ENCODE results near the gene LCP2. TPM values are rescaled to one million over a fixed set of nuclear protein-coding genes. Genes with fewer than 3 reads are reported as not detected.

LCP2 gene
- total and polyA plus RNA-seq, 8 donors = 7.0 to 110 (median 9.5) TPM

DNA sequence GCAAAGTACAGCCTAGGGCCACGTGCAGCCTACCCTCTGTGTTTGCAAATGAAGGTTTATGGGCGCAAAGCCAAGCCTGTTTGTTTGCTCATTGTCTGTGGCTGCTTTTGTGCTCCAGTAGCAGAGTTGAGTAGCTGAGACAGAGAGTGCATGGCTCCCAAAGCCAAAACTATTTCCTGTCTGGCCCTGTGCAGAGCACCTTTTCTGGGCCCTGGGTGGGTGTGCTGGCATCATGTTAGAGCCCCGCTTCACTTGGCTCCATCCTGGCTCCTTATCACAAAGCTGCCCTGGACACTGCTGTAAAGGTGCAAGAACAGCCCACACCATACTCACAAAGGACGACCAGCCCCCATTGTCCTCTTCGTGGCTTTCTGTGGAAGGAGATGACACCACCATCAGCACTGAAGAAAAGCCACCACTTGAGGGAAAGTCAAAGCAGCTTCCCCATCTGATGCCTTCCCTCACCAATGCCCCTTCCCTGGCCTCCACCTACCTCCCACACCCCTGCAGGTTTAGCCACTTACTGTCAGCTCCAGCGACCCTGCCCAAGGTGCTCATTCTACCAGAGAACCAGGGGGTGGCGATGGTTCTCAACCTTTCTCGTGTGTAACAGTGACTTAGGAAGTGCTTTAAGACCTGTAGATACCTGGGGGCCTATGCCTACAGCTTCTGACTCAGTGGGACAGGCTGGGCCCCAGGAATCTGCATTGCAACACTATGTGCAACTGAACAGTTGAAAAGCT, 23.4 kb downstream of the LCP2 start:
- Histone ChIP-seq H3K27me3 (no peaks in the 10 kb centered on the region), H3K36me3 (peaks cover 0 to 61% of the 10 kb centered on the region in 2 donors), H3K9me3 (no peaks in the 10 kb centered on the region), H3K4me3 (no peak overlapping the region), H3K27ac (peak overlapping the region in 1 of 2 donors; percentile 38), H3K4me1 (peaks cover 0 to 98% of the 10 kb centered on the region in 2 donors)
- intact Hi-C loops (cut with DNase I) = loop anchor here in 1 of 2 donors (5.0 to 10.0 kb wide), 2 partner anchors 63 to 151 kb away; no protein-coding TSS in a partner anchor
- ATAC-seq = peak; percentile 11
- DNase-seq = no peak
- TF ChIP-seq CTCF (IDR thresholded peaks at IDR 0.05) = no peak

GRCh38 chr5:170270293-170271069, 27.1 kb downstream of the LCP2 start:
- DNase-seq (no peak), ATAC-seq (no peak)
- Histone ChIP-seq H3K9me3 (no peaks in the 10 kb centered on the region), H3K27me3 (no peaks in the 10 kb centered on the region), H3K27ac (peak overlapping the region; percentile 7 to 85), H3K4me1 (peaks cover 5 to 97% of the 10 kb centered on the region in 2 donors), H3K36me3 (peaks cover 0 to 86% of the 10 kb centered on the region in 2 donors), H3K4me3 (no peak overlapping the region)
- no peak for TF ChIP-seq CTCF (IDR thresholded peaks at IDR 0.05)
- intact Hi-C loops (cut with DNase I) = loop anchor here in 1 of 2 donors (5.0 to 10.0 kb wide), 2 partner anchors 67 to 154 kb away; no protein-coding TSS in a partner anchor

DNA sequence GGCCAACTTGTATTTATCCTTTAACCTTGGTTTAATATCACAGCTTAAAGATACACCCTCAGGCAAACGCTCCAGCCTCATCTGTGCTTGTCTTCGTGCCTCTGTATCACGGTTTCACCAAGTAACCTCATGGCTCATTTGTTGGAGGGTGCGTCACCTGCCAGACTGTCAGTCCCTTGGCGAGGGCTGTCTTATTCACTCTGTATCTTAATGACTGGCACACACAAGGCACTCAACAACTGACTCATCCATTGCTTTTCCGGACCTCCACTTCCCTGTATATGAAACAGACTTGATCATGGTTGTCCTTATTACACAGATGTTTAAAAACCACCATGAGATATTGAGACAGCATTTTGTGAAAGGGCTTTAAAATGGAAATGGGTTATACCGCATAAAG, 28.0 kb downstream of the LCP2 start:
- no peaks in the 10 kb centered on the region for H3K9me3 ChIP-seq
- ATAC-seq = peak; percentile 44
- peaks cover 5 to 88% of the 10 kb centered on the region in 2 donors for H3K4me1 ChIP-seq
- no peak overlapping the region for H3K4me3 ChIP-seq
- no peaks in the 10 kb centered on the region for H3K27me3 ChIP-seq
- intact Hi-C loops (cut with DNase I) = no loop called here
- no peak for DNase-seq
- peak overlapping the region; percentile 15 to 85 for H3K27ac ChIP-seq
- TF ChIP-seq CTCF (IDR thresholded peaks at IDR 0.05) = no peak
- H3K36me3 ChIP-seq = peaks cover 0 to 86% of the 10 kb centered on the region in 2 donors

DNA sequence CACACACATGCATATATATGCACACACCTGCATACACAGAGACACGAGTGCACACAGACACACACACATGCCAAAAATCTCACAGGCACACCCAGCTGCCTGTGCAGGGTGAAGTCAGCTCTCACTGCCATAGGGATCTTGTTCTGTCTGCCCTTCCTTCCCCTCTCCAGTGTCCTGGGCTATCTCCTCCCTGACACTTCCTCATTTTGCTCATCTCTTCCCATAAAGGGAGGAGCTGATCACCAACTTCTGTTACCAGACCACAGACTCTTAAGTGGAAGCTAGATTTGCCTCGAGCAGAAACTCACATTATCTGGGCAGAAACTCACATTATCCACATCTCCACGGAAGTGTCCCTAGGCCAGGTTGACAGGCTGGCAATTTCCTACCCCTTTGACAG, 28.7 kb downstream of the LCP2 start:
- intact Hi-C loops (cut with DNase I) = no loop called here
- Histone ChIP-seq H3K27ac (peak overlapping the region; percentile 15 to 85), H3K27me3 (no peaks in the 10 kb centered on the region), H3K4me1 (peaks cover 5 to 81% of the 10 kb centered on the region in 2 donors), H3K4me3 (no peak overlapping the region), H3K9me3 (no peaks in the 10 kb centered on the region), H3K36me3 (peaks cover 0 to 86% of the 10 kb centered on the region in 2 donors)
- ATAC-seq = peak; percentile 73
- DNase-seq = peak in 1 of 4 donors; percentile 41
- TF ChIP-seq CTCF (IDR thresholded peaks at IDR 0.05) = no peak

DNA sequence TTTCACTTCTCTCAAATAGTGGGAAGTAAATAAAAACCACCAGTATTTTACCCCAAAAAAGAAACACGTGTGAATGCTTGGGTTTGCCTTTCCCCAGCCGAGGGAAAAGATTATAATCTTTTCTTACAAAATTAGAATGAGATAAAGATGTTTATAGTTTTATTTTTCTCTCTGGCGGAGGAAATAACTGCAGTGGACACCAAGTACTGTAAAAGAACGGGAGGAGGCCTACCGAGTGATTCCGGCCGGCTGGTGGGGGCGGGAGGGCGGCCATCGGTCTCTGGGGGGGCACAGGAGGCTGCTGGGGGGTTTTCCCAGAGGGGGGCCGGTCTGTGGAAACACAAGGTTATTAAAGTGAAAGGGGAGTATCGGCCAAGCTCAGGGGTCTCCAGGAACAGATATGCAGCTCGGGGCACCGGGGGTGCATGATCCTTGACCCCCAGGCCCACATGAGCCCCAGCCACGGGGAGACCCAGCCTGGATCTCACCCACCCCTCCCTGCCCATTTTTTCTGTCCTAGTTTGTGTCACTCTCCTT, 29.4 kb downstream of the LCP2 start:
- intact Hi-C loops (cut with DNase I) = no loop called here
- H3K27ac ChIP-seq = peak overlapping the region in 1 of 2 donors; percentile 85

More for the DNA sequence above, 29.4 kb downstream of the LCP2 start:
- Histone ChIP-seq H3K36me3 (peaks cover 0 to 86% of the 10 kb centered on the region in 2 donors), H3K4me3 (no peak overlapping the region), H3K9me3 (no peaks in the 10 kb centered on the region), H3K27me3 (no peaks in the 10 kb centered on the region), H3K4me1 (peaks cover 5 to 75% of the 10 kb centered on the region in 2 donors)
- no peak for ATAC-seq
- TF ChIP-seq CTCF (IDR thresholded peaks at IDR 0.05) = no peak
- DNase-seq = no peak

Data from left lung (tissue), 10 donors.